CD14-positive monocyte (primary cell): ENCODE results near the gene YIPF4. TPM values are rescaled to one million over a fixed set of nuclear protein-coding genes. Genes with fewer than 3 reads are reported as not detected.

Source experiments
- DNase-seq, 3 donors: peaks; one replicate each; pipeline ENCODE4 v3.0.0-alpha.2; 2011 to 2022
- H2AFZ ChIP-seq: 2 replicates; pipeline ENCODE4 v1.6.0; 2012; ENCODE audit warnings: mild to moderate bottlenecking, low read depth, low read length, inconsistent platforms; ENCODE audit not compliant: insufficient read depth, poor library complexity, severe bottlenecking
- H3K27ac ChIP-seq, 2 donors: 1 replicate in 1 of 2; 2 replicates in 1 of 2; pipeline ENCODE4 v1.5.1; 2012 to 2013; ENCODE audit warnings: low read length in 2 of 2, control low read depth in 1 of 2, inconsistent platforms in 1 of 2, low read depth in 1 of 2, mild to moderate bottlenecking in 1 of 2
- H3K27me3 ChIP-seq, 2 donors: one replicate each; pipeline versions ENCODE4 v1.6.0 to v1.6.1; 2011 to 2013; ENCODE audit warnings: low read length in 2 of 2; ENCODE audit not compliant: control insufficient read depth in 2 of 2, insufficient read depth in 2 of 2
- H3K36me3 ChIP-seq, 2 donors: replicated peaks in 1 of 2; 1 replicate in 1 of 2; 2 replicates in 1 of 2; pipeline versions ENCODE4 v1.5.1 to v1.6.1; 2012 to 2013; ENCODE audit warnings: low read length in 2 of 2, control low read depth in 1 of 2, inconsistent platforms in 1 of 2, mild to moderate bottlenecking in 1 of 2; ENCODE audit not compliant: insufficient read depth in 2 of 2, control insufficient read depth in 1 of 2
- H3K4me1 ChIP-seq, 2 donors: 1 replicate in 1 of 2; 2 replicates in 1 of 2; pipeline versions ENCODE4 v1.5.1 to v1.6.1; 2012 to 2013; ENCODE audit warnings: low read length in 2 of 2, control low read depth in 1 of 2, inconsistent platforms in 1 of 2, mild to moderate bottlenecking in 1 of 2, moderate library complexity in 1 of 2; ENCODE audit not compliant: insufficient read depth in 2 of 2, control insufficient read depth in 1 of 2
- H3K4me2 ChIP-seq: replicated peaks from 2 replicates; pipeline ENCODE3; 2012; ENCODE audit warnings: low read length, moderate library complexity, mild to moderate bottlenecking; ENCODE audit not compliant: poor library complexity, severe bottlenecking; ENCODE audit errors: extremely low read depth
- H3K4me3 ChIP-seq, 3 experiments: fragments of 200-600 bp in 1 of 3; sonication (generic) in 1 of 3; replicated peaks in 1 of 3; 1 replicate in 2 of 3; 2 replicates in 1 of 3; pipeline ENCODE4 v1.5.1; 2011 to 2013; ENCODE audit warnings: low read length in 3 of 3, mild to moderate bottlenecking in 3 of 3, control low read depth in 2 of 3, low read depth in 2 of 3, inconsistent platforms in 1 of 3, moderate library complexity in 1 of 3
- H3K79me2 ChIP-seq: 2 replicates; pipeline ENCODE4 v1.6.0; 2012; ENCODE audit warnings: mild to moderate bottlenecking, control low read depth, inconsistent platforms, low read length, moderate library complexity; ENCODE audit not compliant: insufficient read depth
- H3K9ac ChIP-seq: 2 replicates; pipeline ENCODE4 v1.6.0; 2017; ENCODE audit warnings: low read length, mild to moderate bottlenecking; ENCODE audit not compliant: insufficient read depth, poor library complexity, severe bottlenecking
- H3K9me3 ChIP-seq, 2 donors: replicated peaks in 1 of 2; 1 replicate in 1 of 2; 2 replicates in 1 of 2; pipeline versions ENCODE4 v1.5.1 to v1.6.1; 2012 to 2013; ENCODE audit warnings: low read length in 2 of 2, control low read depth in 1 of 2; ENCODE audit not compliant: control insufficient read depth in 1 of 2, insufficient read depth in 1 of 2
- H4K20me1 ChIP-seq: 2 replicates; pipeline ENCODE4 v1.6.0; 2012; ENCODE audit warnings: mild to moderate bottlenecking, low read length, control low read depth, moderate library complexity; ENCODE audit not compliant: insufficient read depth
- H3K27ac Mint-ChIP-seq, 7 donors: one replicate each; pipeline ENCODE4 v1.8.0; 2020; ENCODE audit warnings: mild to moderate bottlenecking in 7 of 7, mixed read lengths in 7 of 7, moderate library complexity in 6 of 7, inconsistent platforms in 2 of 7
- H3K27me3 Mint-ChIP-seq, 3 donors: one replicate each; pipeline ENCODE4 v1.8.0; 2021 to 2022; ENCODE audit warnings: low read depth in 3 of 3, mild to moderate bottlenecking in 3 of 3, mixed read lengths in 3 of 3, moderate library complexity in 3 of 3, inconsistent platforms in 1 of 3
- H3K36me3 Mint-ChIP-seq, 2 donors: one replicate each; pipeline ENCODE4 v1.8.0; 2020; ENCODE audit warnings: mixed read lengths in 2 of 2, inconsistent platforms in 1 of 2, mild to moderate bottlenecking in 1 of 2
- H3K4me1 Mint-ChIP-seq: one replicate; pipeline ENCODE4 v1.8.0; 2020; ENCODE audit warnings: mild to moderate bottlenecking, mixed read lengths
- H3K4me3 Mint-ChIP-seq, 2 donors: one replicate each; pipeline ENCODE4 v1.8.0; 2020; ENCODE audit warnings: mild to moderate bottlenecking in 2 of 2, mixed read lengths in 2 of 2, moderate library complexity in 1 of 2
- H3K9me3 Mint-ChIP-seq, 7 donors: one replicate each; pipeline ENCODE4 v1.8.0; 2020 to 2022; ENCODE audit warnings: mixed read lengths in 7 of 7, mild to moderate bottlenecking in 6 of 7, moderate library complexity in 6 of 7, inconsistent platforms in 2 of 7
- CTCF ChIP-seq: fragments of 200-600 bp; IDR thresholded peaks from one replicate; pipeline ENCODE4 v1.8.0; 2022; ENCODE audit warnings: antibody characterized with exemption, mild to moderate bottlenecking
- WGBS: methylation state at CpG from one replicate; pipeline ENCODE4 v1.1.5; 2013; ENCODE audit warnings: missing lambda C conversion rate; ENCODE audit not compliant: insufficient coverage; 5-methylcytosine and 5-hydroxymethylcytosine counted together
- intact Hi-C, 2 donors: fragments of 100-400 bp; cut with micrococcal nuclease; formaldehyde crosslinking; loops; one replicate each; pipeline versions ENCODE4 v1.15.0 to v1.15.1; 2023
- polyA minus RNA-seq: library from RNA; depleted of rRNA, polyadenylated mRNA; stranded (reverse); fragments of >200 nt; gene quantifications from 2 replicates; pipeline ENCODE4 v1.2.3, GENCODE V29; 2012
- polyA plus RNA-seq, 3 donors: library from polyadenylated mRNA; depleted of rRNA in 1 of 3; unstranded in 2 of 3; stranded (reverse) in 1 of 3; fragments of 300-500 nt in 2 of 3; fragments of >200 nt in 1 of 3; fragmentation: Illumina TruSeq in 2 of 3; gene quantifications; 1 replicate in 2 of 3; 2 replicates in 1 of 3; pipeline ENCODE4 v1.2.3, GENCODE V29; 2012 to 2021
- total RNA-seq, 12 experiments: library from RNA in 1 of 12; stranded (reverse) in 1 of 12; fragments of 120-200 nt in 1 of 12; gene quantifications; one replicate each; pipeline ENCODE4 v1.2.4 and lab custom pipeline; 2013 to 2026; ENCODE audit warnings: mixed read lengths in 6 of 12, inconsistent platforms in 1 of 12

YIPF4 gene
- 33.9 TPM for total RNA-seq (2013)
- polyA plus RNA-seq: 10 to 100 TPM in 2 of 3 donors, 1 to 10 TPM in 1; 1.5 to 25.7 (median 20.0) TPM
- 4.3 and 5.6 TPM in 2 replicates for polyA minus RNA-seq
- 40.6 to 92.4 (median 51.5) reads per million in 11 experiments for total RNA-seq (lab: John Stamatoyannopoulos, UW)

GRCh38 chr2:32277674-32278477 lies at the start of gene YIPF4:
Gene YIPF4, plus strand, starts transcription at chr2:32277904. Its CDS starts 252 bp downstream, at chr2:32278156.
- H3K4me3 ChIP-seq: peak within 1 kb of the TSS; percentile 65 to 86 (median 82)

More at GRCh38 chr2:32277674-32278477, at the start of gene YIPF4:
- peak; percentile 85 to 93 (median 91) for DNase-seq
- intact Hi-C loops: no loop called here
- H2AFZ ChIP-seq: peak within 1 kb of the TSS; percentile 90
- peak within 1 kb of the TSS; percentile 88 to 93 for H3K4me3 Mint-ChIP-seq
- H3K79me2 ChIP-seq: peaks cover 56% of the 10 kb centered on the region
- H3K36me3 Mint-ChIP-seq: peaks cover 12 to 26% of the 10 kb centered on the region in 2 donors
- H3K9me3 Mint-ChIP-seq: peaks cover 0 to 3% (median 0%) of the 10 kb centered on the region in 7 donors
- no peak for TF ChIP-seq CTCF
- H3K4me2 ChIP-seq: peak within 1 kb of the TSS; percentile 82
- H3K27ac ChIP-seq: peak within 1 kb of the TSS; percentile 70 to 98
- H3K27ac Mint-ChIP-seq: peak within 1 kb of the TSS; percentile 96 to 98 (median 97)
- peaks cover 14% of the 10 kb centered on the region for H4K20me1 ChIP-seq
- peak within 1 kb of the TSS; percentile 98 for H3K9ac ChIP-seq
- peaks cover 0 to 5% (median 0%) of the 10 kb centered on the region in 3 donors for H3K27me3 Mint-ChIP-seq
- no peaks in the 10 kb centered on the region for H3K27me3 ChIP-seq
- peaks cover 7 to 23% of the 10 kb centered on the region in 2 donors for H3K36me3 ChIP-seq
- no peaks in the 10 kb centered on the region for H3K9me3 ChIP-seq
- WGBS: under 1% methylated on average over 51 of the region's 59 CpGs
- H3K4me1 Mint-ChIP-seq: peaks cover 19% of the 10 kb centered on the region
- H3K4me1 ChIP-seq: peaks cover 13 to 25% of the 10 kb centered on the region in 2 donors
